ENCODE results near the gene PLCE1.

- TF ChIP-seq CTCF (optimal IDR thresholded peaks at IDR 0.05 in 1 of 3, IDR thresholded peaks at IDR 0.05 in 1 of 3, conservative IDR thresholded peaks at IDR 0.05 in 1 of 3; ENCODE audit: extremely low read depth in 1 of 3, insufficient read depth in 2 of 3, low read length in 3 of 3) = no peak
- no peak for TF ChIP-seq EZH2 (IDR thresholded peaks at IDR 0.05; ENCODE audit: low read length)
These were observed 2.8 kb downstream of the PLCE1 start for GRCh38 chr10:93996551-93996950.
